Lower lobe of right lung (tissue), 2 donors: ENCODE measurements around the gene MGA. TPM values are rescaled to one million over a fixed set of nuclear protein-coding genes. Genes with fewer than 3 reads are reported as not detected.

Experiments used
- ATAC-seq, 2 donors: fragments of 200-7000 bp; cut with Tn5 transposase; one replicate each; pipeline ENCODE4 v1.9.1; 2020 to 2022; ENCODE audit warnings: mild to moderate bottlenecking in 2 of 2, moderate library complexity in 2 of 2
- DNase-seq: peaks from one replicate; pipeline ENCODE4 v3.0.0-alpha.2; 2020
- H3K27ac ChIP-seq: fragments of 200-600 bp; one replicate; pipeline ENCODE4 v1.8.0; 2022
- H3K27me3 ChIP-seq: fragments of 200-600 bp; one replicate; pipeline ENCODE4 v1.8.0; 2022; ENCODE audit warnings: low read depth
- H3K36me3 ChIP-seq: fragments of 200-600 bp; one replicate; pipeline ENCODE4 v1.8.0; 2022; ENCODE audit warnings: mild to moderate bottlenecking
- H3K4me1 ChIP-seq: fragments of 200-600 bp; one replicate; pipeline ENCODE4 v1.8.0; 2022
- H3K4me3 ChIP-seq: fragments of 200-600 bp; one replicate; pipeline ENCODE4 v1.8.0; 2022; ENCODE audit warnings: mild to moderate bottlenecking
- H3K9me3 ChIP-seq: fragments of 200-600 bp; one replicate; pipeline ENCODE4 v1.8.0; 2022
- CTCF ChIP-seq: fragments of 200-600 bp; IDR thresholded peaks from one replicate; pipeline ENCODE4 v1.8.0; 2022; ENCODE audit warnings: antibody characterized with exemption, mild to moderate bottlenecking
- intact Hi-C: fragments of 100-400 bp; cut with DNase I; formaldehyde crosslinking; loops from one replicate; pipeline ENCODE4 v1.11.0; 2022
- microRNA-seq: library from miRNA; unstranded; fragments of <30 nt; microRNA quantifications from one replicate; pipeline ENCODE4 v1.2.0, GENCODE V29; 2020; ENCODE audit warnings: borderline number of aligned reads
- total RNA-seq: library from RNA; stranded (reverse); fragmentation: NEBNext Ultra II Directional; extraction: Animal tissue kit (Norgen Biotek cat#: 25700); gene quantifications from one replicate; pipeline ENCODE4 v1.2.1, GENCODE V29; 2021
- donor health status: DM: no; HTN: yes; CAD: no; lungs with severe emphysema.

MGA gene
- total RNA-seq, 1 donor from 2014 or later, result 38.7 TPM

GRCh38 chr15:41822471-41822870 lies 162.3 kb downstream of the MGA start:
- ATAC-seq, result no peak
- Histone ChIP-seq H3K27me3 (no peaks in the 10 kb centered on the region), H3K36me3 (peaks cover 82% of the 10 kb centered on the region), H3K27ac (no peak overlapping the region), H3K4me1 (peaks cover 4% of the 10 kb centered on the region), H3K4me3 (no peak overlapping the region), H3K9me3 (no peaks in the 10 kb centered on the region)
- intact Hi-C loops, result no loop called here
- TF ChIP-seq CTCF, result no peak
- no peak for DNase-seq

Small RNA genes lying within 50 kb of the gene (microRNA-seq; reads per million reads assigned to microRNA genes)
- gene MIR626, result not detected

Other genes with a start within 250 kb of the MGA start
- 27.1 TPM for gene RTF1, start 243.3 kb upstream of the MGA start, total RNA-seq
- gene ITPKA, start 166.5 kb upstream of the MGA start, total RNA-seq, result 0.32 TPM
- gene LTK, start 146.6 kb upstream of the MGA start, total RNA-seq, result 25.9 TPM
- gene RPAP1, start 116.1 kb upstream of the MGA start, total RNA-seq, result 28.5 TPM
- 17.3 TPM for gene TYRO3, start 101.2 kb upstream of the MGA start, total RNA-seq
- gene MAPKBP1, start 114.1 kb downstream of the MGA start, total RNA-seq, result 17.0 TPM
- 24.3 TPM for gene JMJD7, start 167.7 kb downstream of the MGA start, total RNA-seq
- 13.8 TPM for gene PLA2G4B, start 178.4 kb downstream of the MGA start, total RNA-seq
- gene SPTBN5, start 233.6 kb downstream of the MGA start, total RNA-seq, result 2.1 TPM